ENCODE measurements around the gene PSMD11. TPM values are rescaled to one million over a fixed set of nuclear protein-coding genes. Genes with fewer than 3 reads are reported as not detected.
A peak's percentile ranks its signal among the peaks of the same experiment; 100 is the strongest.
"Not testable (repeated sequence)": the region's sequence is repeated elsewhere in the genome, so short reads cannot be mapped to it uniquely, and the experiment has no call there.

PSMD11 gene
- 56.4 and 58.2 TPM in 2 replicates for polyA plus RNA-seq (2014; cell fraction: cytosol; rRNA removed)
- polyA plus RNA-seq (2014; cell fraction: nucleus; rRNA removed) = 34.3 and 88.4 TPM in 2 replicates

GRCh38 chr17:32444301-32445073 lies at the start of gene PSMD11:
PSMD11 (plus strand) TSS chr17:32444510; CDS start chr17:32444524, 14 bp downstream.
- DNase-seq (ENCODE audit: low spot score) = peak; percentile 97

- DNase-seq (ENCODE audit: low spot score) = no peak
Measured at GRCh38 chr17:32396343-32396742, 48.0 kb upstream of the PSMD11 start.

GRCh38 chr17:32398946-32399345 lies 45.4 kb upstream of the PSMD11 start:
- no peak for DNase-seq (ENCODE audit: low spot score)

GRCh38 chr17:32410085-32410484 lies 34.2 kb upstream of the PSMD11 start:
- DNase-seq (ENCODE audit: low spot score) = not testable (repeated sequence)

- no peak for DNase-seq (ENCODE audit: low spot score)
Measured at GRCh38 chr17:32426894-32427293, 17.4 kb upstream of the PSMD11 start.

GRCh38 chr17:32429598-32429997 lies 14.7 kb upstream of the PSMD11 start:
- DNase-seq (ENCODE audit: low spot score) = no peak

- DNase-seq (ENCODE audit: low spot score) = no peak
Measured at GRCh38 chr17:32440722-32441121, 3.6 kb upstream of the PSMD11 start.

- DNase-seq (ENCODE audit: low spot score) = no peak
Measured at GRCh38 chr17:32441886-32442285, 2.4 kb upstream of the PSMD11 start.

- no peak for DNase-seq (ENCODE audit: low spot score)
Measured at GRCh38 chr17:32443827-32444300, 446 bp upstream of the PSMD11 start.

GRCh38 chr17:32445074-32445415 lies 735 bp downstream of the PSMD11 start:
- no peak for DNase-seq (ENCODE audit: low spot score)

GRCh38 chr17:32445497-32445896 lies 1.2 kb downstream of the PSMD11 start:
- DNase-seq (ENCODE audit: low spot score) = no peak

GRCh38 chr17:32445971-32446370 lies 1.7 kb downstream of the PSMD11 start:
- DNase-seq (ENCODE audit: low spot score) = no peak

- DNase-seq (ENCODE audit: low spot score) = no peak
Measured at GRCh38 chr17:32446949-32447348, 2.6 kb downstream of the PSMD11 start.

- no peak for DNase-seq (ENCODE audit: low spot score)
Measured at GRCh38 chr17:32449963-32450362, 5.7 kb downstream of the PSMD11 start.

- not testable (repeated sequence) for DNase-seq (ENCODE audit: low spot score)
Measured at GRCh38 chr17:32450379-32450778, 6.1 kb downstream of the PSMD11 start.

- no peak for DNase-seq (ENCODE audit: low spot score)
Measured at GRCh38 chr17:32451879-32452278, 7.6 kb downstream of the PSMD11 start.

- DNase-seq (ENCODE audit: low spot score) = no peak
Measured at GRCh38 chr17:32452281-32452680, 8.0 kb downstream of the PSMD11 start.

- DNase-seq (ENCODE audit: low spot score) = no peak
Measured at GRCh38 chr17:32453370-32453769, 9.1 kb downstream of the PSMD11 start.

GRCh38 chr17:32458371-32458770 lies 14.1 kb downstream of the PSMD11 start:
- DNase-seq (ENCODE audit: low spot score) = no peak

- no peak for DNase-seq (ENCODE audit: low spot score)
Measured at GRCh38 chr17:32460054-32460453, 15.7 kb downstream of the PSMD11 start.

GRCh38 chr17:32461498-32461852 lies 17.2 kb downstream of the PSMD11 start:
- DNase-seq (ENCODE audit: low spot score) = no peak

GRCh38 chr17:32461853-32462617 lies 17.7 kb downstream of the PSMD11 start:
- peak; percentile 69 for DNase-seq (ENCODE audit: low spot score)

- DNase-seq (ENCODE audit: low spot score) = no peak
Measured at GRCh38 chr17:32463304-32463703, 19.0 kb downstream of the PSMD11 start.
